Raji (cell line): ENCODE measurements around the gene TBC1D2.

Source experiments
- POLR2A ChIP-seq: IDR thresholded peaks from 2 replicates; pipeline ENCODE4 v1.6.1; 2011; ENCODE audit warnings: low read depth, low read length, control low read depth; ENCODE audit not compliant: insufficient read depth

TBC1D2 gene

DNA sequence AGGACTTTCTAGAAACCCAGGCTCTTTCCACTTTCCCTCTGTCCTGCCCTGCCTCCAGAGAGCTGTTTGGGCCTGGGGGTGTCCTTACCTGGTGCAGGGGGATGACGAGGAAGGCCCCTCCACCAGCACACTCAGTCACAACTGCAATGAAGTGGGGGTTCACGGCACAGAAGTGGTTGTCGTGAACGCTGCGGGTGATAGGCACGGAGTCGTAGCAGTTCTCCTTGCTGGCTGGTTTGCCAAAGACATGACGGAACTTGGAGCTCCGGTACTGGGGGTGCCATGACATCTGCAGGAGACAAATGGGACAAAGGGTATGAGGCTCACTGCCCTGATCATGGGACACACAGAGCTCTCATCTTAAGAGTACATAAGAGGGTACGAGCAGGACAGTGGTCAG, 98.1 kb downstream of the TBC1D2 start:
- TF ChIP-seq POLR2A: no peak

DNA sequence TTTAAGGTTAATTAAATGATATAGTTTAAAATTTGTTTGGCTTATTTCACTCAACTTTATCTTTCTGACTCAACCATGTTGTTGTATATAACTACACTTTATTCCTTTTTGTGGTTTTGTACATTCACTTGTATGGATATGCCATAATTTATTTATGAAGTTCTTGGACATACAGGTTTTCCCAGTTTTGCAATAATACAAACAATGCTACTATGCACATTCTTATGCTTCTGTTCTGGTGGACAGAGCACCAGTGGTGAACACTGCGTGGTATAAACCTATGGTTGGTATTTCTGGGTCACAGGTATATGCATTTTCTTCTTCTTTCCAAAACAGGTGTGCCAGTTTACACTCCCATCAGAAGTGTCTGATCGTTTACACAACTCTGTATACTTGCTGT, 100.8 kb downstream of the TBC1D2 start:
- no peak for TF ChIP-seq POLR2A

DNA sequence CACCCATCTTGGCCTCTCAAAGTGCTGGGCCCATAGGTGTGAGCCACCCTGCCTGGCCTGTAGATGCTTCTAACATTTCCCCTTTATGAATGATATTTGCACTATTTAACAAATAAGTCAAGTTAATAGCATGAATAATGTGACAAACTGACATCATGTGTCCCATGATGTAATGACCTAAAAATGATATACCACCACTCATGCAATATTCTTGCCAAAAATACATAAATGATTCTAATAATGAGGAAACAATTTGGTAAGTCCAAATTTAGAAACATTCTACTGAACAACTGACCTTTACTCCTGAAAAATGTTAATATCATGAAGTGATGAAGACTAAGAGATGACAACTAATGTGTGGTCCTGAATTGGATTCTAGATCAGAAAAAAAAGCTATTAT, 102.9 kb downstream of the TBC1D2 start:
- no peak for TF ChIP-seq POLR2A

- no peak for TF ChIP-seq POLR2A
Measured at GRCh38 chr9:98150721-98151120, 104.7 kb downstream of the TBC1D2 start.

- no peak for TF ChIP-seq POLR2A
Measured at GRCh38 chr9:98150164-98150563, 105.3 kb downstream of the TBC1D2 start.

GRCh38 chr9:98149422-98149821, 106.0 kb downstream of the TBC1D2 start:
- no peak for TF ChIP-seq POLR2A
